Neural progenitor cell (in vitro differentiated cells): Measurements from ENCODE around the gene PEX10. TPM values are rescaled to one million over a fixed set of nuclear protein-coding genes. Genes with fewer than 3 reads are reported as not detected.

Source experiments
- DNase-seq: peaks from one replicate; pipeline ENCODE4 v3.0.0-alpha.2; 2016; ENCODE audit warnings: low spot score
- H2AFZ ChIP-seq: fragments of 200-600 bp; sonication (generic); replicated peaks from 2 replicates; pipeline ENCODE4 v1.6.1; 2016; ENCODE audit warnings: antibody characterized with exemption
- H3F3A ChIP-seq: fragments of 200-600 bp; sonication (generic); 2 replicates; pipeline ENCODE4 v1.6.1; 2016; ENCODE audit warnings: antibody characterized with exemption, low read depth
- H3K27ac ChIP-seq: fragments of 200-600 bp; sonication (generic); 2 replicates; pipeline ENCODE4 v1.5.1; 2016; ENCODE audit warnings: mild to moderate bottlenecking
- H3K27me3 ChIP-seq: fragments of 200-600 bp; sonication (generic); 2 replicates; pipeline ENCODE4 v1.6.1; 2016; ENCODE audit warnings: mild to moderate bottlenecking, moderate library complexity
- H3K36me3 ChIP-seq: fragments of 200-600 bp; sonication (generic); 2 replicates; pipeline ENCODE4 v1.5.1; 2016
- H3K4me1 ChIP-seq: fragments of 200-600 bp; sonication (generic); 2 replicates; pipeline ENCODE4 v1.6.1; 2016; ENCODE audit warnings: mixed run types
- H3K4me2 ChIP-seq: fragments of 200-600 bp; sonication (generic); 2 replicates; pipeline ENCODE4 v1.6.1; 2016
- H3K4me3 ChIP-seq: fragments of 200-600 bp; sonication (generic); 2 replicates; pipeline ENCODE4 v1.5.1; 2016
- H3K79me2 ChIP-seq: fragments of 200-600 bp; sonication (generic); 2 replicates; pipeline ENCODE4 v1.6.1; 2016; ENCODE audit warnings: low read depth
- H3K9ac ChIP-seq: fragments of 200-600 bp; sonication (generic); 2 replicates; pipeline ENCODE4 v1.6.1; 2016
- H3K9me3 ChIP-seq: fragments of 200-600 bp; sonication (generic); 2 replicates; pipeline ENCODE4 v1.5.1; 2016; ENCODE audit warnings: low read depth
- H4K20me1 ChIP-seq: fragments of 200-600 bp; sonication (generic); 2 replicates; pipeline ENCODE4 v1.6.1; 2016; ENCODE audit warnings: low read depth
- H3K27ac Mint-ChIP-seq: 3 replicates; pipeline ENCODE4 v1.8.0; 2021; ENCODE audit warnings: mixed read lengths
- H3K27me3 Mint-ChIP-seq: 2 replicates; pipeline ENCODE4 v1.8.0; 2022; ENCODE audit warnings: low read depth, mild to moderate bottlenecking, inconsistent platforms, moderate library complexity, mixed read lengths; ENCODE audit not compliant: insufficient read depth
- H3K36me3 Mint-ChIP-seq: 3 replicates; pipeline ENCODE4 v1.8.0; 2021; ENCODE audit warnings: mixed read lengths
- H3K4me1 Mint-ChIP-seq: 3 replicates; pipeline ENCODE4 v1.8.0; 2021; ENCODE audit warnings: mixed read lengths
- H3K4me3 Mint-ChIP-seq: 3 replicates; pipeline ENCODE4 v1.8.0; 2021; ENCODE audit warnings: mild to moderate bottlenecking, moderate library complexity, mixed read lengths
- H3K9me3 Mint-ChIP-seq: 3 replicates; pipeline ENCODE4 v1.8.0; 2020; ENCODE audit warnings: mixed read lengths
- EZH2 ChIP-seq: fragments of 200-600 bp; sonication (generic); IDR thresholded peaks from 2 replicates; pipeline ENCODE4 v1.6.1; 2017; ENCODE audit warnings: antibody characterized with exemption, mild to moderate bottlenecking, moderate library complexity
- EZH2phosphoT487 ChIP-seq: fragments of 200-600 bp; sonication (generic); IDR thresholded peaks from 2 replicates; pipeline ENCODE4 v1.6.1; 2017; ENCODE audit warnings: antibody characterized with exemption
- total RNA-seq: library from RNA; depleted of rRNA; stranded (reverse); fragments of >200 nt; gene quantifications from 2 replicates; pipeline ENCODE4 v1.2.3, GENCODE V29; 2015; ENCODE audit warnings: low replicate concordance
- TF ChIP-seq, protein P1 (sequence below): fragments of 200-600 bp; sonication (generic); IDR thresholded peaks from 2 replicates; pipeline ENCODE4 v1.5.1; 2017; ENCODE audit warnings: antibody characterized with exemption, mild to moderate bottlenecking

The PEX10 gene
- total RNA-seq, 1 donor from 2014 or later = 15.1 TPM

DNA sequence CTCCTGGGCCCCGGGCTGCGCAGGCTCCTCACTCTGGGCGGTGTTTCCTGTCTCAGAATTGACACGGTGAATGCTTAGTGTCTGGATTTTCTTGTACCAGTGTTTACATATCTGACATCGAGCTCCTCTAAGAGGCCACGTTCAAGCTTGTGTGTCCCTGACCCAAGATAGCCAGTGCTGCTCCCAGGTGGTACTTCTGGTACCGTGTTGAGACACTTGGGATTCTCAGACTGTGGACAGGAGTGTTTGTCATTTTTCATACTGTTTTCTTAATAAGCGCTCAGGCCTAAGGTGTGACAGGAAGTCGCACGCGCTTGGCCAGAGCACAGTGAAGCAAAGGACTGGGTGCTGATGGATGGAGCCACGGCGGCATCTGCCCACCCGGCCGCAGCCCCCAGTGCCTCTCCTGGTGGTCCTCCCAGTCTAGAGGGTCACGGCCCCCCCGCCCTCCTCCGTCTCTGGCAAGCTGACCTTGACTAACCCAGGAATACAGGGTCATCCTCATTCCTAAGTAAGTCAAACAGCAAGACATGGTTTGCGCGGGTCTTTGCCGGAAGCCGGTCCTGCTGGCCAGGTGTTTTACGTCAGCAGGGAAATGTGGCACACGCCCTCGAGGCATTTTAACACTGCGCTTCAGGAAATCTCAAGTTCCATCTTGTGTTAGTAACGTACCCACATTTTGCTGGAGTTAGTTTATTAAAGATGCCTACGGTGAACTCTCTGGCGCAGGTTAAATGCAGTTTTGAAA lies 8.0 kb downstream of the PEX10 start:
- peaks cover 4% of the 10 kb centered on the region for H4K20me1 ChIP-seq

DNA sequence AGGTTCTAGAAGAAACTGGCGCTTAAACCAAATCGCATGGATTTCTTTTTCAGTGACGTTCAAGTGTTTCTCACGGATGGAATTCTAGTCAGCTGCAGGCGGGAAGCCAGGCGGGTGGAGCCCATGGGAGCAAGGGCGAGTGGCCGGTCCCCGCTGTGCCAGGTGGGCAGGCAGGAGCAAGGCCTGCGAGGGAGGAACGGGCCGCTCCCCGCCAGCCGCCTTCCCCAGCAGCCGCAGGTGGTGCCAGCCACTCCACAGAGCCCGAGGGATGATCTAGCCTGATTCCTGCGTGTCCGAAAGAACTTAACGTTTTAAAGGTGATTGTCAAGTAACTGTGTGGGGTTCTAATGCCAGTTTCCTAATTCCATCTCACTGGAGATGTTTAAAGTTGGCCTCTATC lies 9.1 kb downstream of the PEX10 start:
- H3K9me3 ChIP-seq = no peaks in the 10 kb centered on the region
- no peak overlapping the region for H3K4me3 Mint-ChIP-seq
- DNase-seq = no peak
- H2AFZ ChIP-seq = no peak overlapping the region
- H3K4me1 Mint-ChIP-seq = peaks cover 2% of the 10 kb centered on the region
- no peak overlapping the region for H3K4me2 ChIP-seq
- peaks cover 6% of the 10 kb centered on the region for H3K27me3 Mint-ChIP-seq
- H3K4me3 ChIP-seq = no peak overlapping the region
- TF ChIP-seq EZH2phosphoT487 (no peak), EZH2 (no peak)
- TF ChIP-seq, protein P1, sequence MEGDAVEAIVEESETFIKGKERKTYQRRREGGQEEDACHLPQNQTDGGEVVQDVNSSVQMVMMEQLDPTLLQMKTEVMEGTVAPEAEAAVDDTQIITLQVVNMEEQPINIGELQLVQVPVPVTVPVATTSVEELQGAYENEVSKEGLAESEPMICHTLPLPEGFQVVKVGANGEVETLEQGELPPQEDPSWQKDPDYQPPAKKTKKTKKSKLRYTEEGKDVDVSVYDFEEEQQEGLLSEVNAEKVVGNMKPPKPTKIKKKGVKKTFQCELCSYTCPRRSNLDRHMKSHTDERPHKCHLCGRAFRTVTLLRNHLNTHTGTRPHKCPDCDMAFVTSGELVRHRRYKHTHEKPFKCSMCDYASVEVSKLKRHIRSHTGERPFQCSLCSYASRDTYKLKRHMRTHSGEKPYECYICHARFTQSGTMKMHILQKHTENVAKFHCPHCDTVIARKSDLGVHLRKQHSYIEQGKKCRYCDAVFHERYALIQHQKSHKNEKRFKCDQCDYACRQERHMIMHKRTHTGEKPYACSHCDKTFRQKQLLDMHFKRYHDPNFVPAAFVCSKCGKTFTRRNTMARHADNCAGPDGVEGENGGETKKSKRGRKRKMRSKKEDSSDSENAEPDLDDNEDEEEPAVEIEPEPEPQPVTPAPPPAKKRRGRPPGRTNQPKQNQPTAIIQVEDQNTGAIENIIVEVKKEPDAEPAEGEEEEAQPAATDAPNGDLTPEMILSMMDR = no peak
- H3K4me1 ChIP-seq = no peaks in the 10 kb centered on the region
- H3K27ac ChIP-seq = no peak overlapping the region
- H3F3A ChIP-seq = peaks cover 34% of the 10 kb centered on the region
- H3K36me3 Mint-ChIP-seq = peaks cover 18% of the 10 kb centered on the region
- no peaks in the 10 kb centered on the region for H3K9me3 Mint-ChIP-seq
- H3K36me3 ChIP-seq = no peaks in the 10 kb centered on the region
- no peaks in the 10 kb centered on the region for H3K79me2 ChIP-seq
- H4K20me1 ChIP-seq = peaks cover 4% of the 10 kb centered on the region
- H3K9ac ChIP-seq = no peak overlapping the region
- no peaks in the 10 kb centered on the region for H3K27me3 ChIP-seq
- no peak overlapping the region for H3K27ac Mint-ChIP-seq

More for the DNA sequence above, 8.0 kb downstream of the PEX10 start:
- Histone ChIP-seq H3K4me3 (no peak overlapping the region), H3K27me3 (no peaks in the 10 kb centered on the region), H3K4me1 (no peaks in the 10 kb centered on the region), H3F3A (peaks cover 34% of the 10 kb centered on the region), H3K9me3 (no peaks in the 10 kb centered on the region), H2AFZ (no peak overlapping the region), H3K9ac (no peak overlapping the region), H3K79me2 (no peaks in the 10 kb centered on the region), H3K36me3 (no peaks in the 10 kb centered on the region), H3K4me2 (no peak overlapping the region), H3K27ac (no peak overlapping the region)
- Mint-ChIP-seq H3K9me3 (no peaks in the 10 kb centered on the region), H3K27ac (no peak overlapping the region), H3K4me1 (peaks cover 2% of the 10 kb centered on the region), H3K4me3 (no peak overlapping the region), H3K36me3 (peaks cover 19% of the 10 kb centered on the region), H3K27me3 (peaks cover 6% of the 10 kb centered on the region)
- no peak for TF ChIP-seq EZH2
- TF ChIP-seq, protein P1 = no peak
- TF ChIP-seq EZH2phosphoT487 = no peak
- no peak for DNase-seq

DNA sequence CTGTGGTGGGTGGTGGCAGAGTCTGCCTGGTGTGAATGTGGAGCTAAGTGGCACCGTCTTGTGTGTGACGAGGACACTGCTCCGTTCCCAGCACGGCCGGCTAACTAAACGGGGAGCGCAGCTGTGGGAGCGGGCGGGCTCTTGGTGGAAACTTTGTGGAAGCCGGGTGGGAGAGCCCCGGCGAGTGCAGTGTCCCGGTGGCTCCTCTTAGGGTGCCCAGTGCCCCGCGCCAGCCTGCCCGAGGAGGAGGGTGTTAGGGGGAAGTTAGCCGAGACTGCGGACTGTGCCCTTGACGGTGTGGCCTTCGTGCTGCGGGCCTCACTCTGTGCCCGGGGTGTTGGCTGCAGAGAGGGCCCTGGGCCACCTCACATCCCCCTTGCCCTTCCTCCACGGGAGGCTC lies 9.9 kb downstream of the PEX10 start:
- no peak overlapping the region for H3K4me3 Mint-ChIP-seq
- H4K20me1 ChIP-seq = peaks cover 4% of the 10 kb centered on the region
- no peaks in the 10 kb centered on the region for H3K36me3 ChIP-seq
- H3F3A ChIP-seq = peaks cover 34% of the 10 kb centered on the region
- DNase-seq = no peak
- H3K27ac Mint-ChIP-seq = no peak overlapping the region
- no peaks in the 10 kb centered on the region for H3K9me3 ChIP-seq
- H3K4me3 ChIP-seq = no peak overlapping the region
- no peak overlapping the region for H3K27ac ChIP-seq
- peaks cover 2% of the 10 kb centered on the region for H3K4me1 Mint-ChIP-seq
- H3K9ac ChIP-seq = no peak overlapping the region
- H3K36me3 Mint-ChIP-seq = peaks cover 18% of the 10 kb centered on the region
- no peak overlapping the region for H2AFZ ChIP-seq
- no peaks in the 10 kb centered on the region for H3K9me3 Mint-ChIP-seq
- no peak overlapping the region for H3K4me2 ChIP-seq
- peaks cover 6% of the 10 kb centered on the region for H3K27me3 Mint-ChIP-seq
- no peaks in the 10 kb centered on the region for H3K4me1 ChIP-seq
- H3K79me2 ChIP-seq = no peaks in the 10 kb centered on the region
- no peaks in the 10 kb centered on the region for H3K27me3 ChIP-seq
- TF ChIP-seq, protein P1 = no peak
- TF ChIP-seq EZH2 (no peak), EZH2phosphoT487 (no peak)
